NOMO-1 treated with dmso at 0.1 percent for 144 hours (cell line): Measurements from ENCODE around the gene NUB1.
A peak's percentile ranks its signal among the peaks of the same experiment; 100 is the strongest.

Source experiments
- DNase-seq: peaks from one replicate; lab custom pipeline; 2025; ENCODE audit not compliant: unreplicated experiment; lab: John Stamatoyannopoulos, UW

The NUB1 gene

DNA sequence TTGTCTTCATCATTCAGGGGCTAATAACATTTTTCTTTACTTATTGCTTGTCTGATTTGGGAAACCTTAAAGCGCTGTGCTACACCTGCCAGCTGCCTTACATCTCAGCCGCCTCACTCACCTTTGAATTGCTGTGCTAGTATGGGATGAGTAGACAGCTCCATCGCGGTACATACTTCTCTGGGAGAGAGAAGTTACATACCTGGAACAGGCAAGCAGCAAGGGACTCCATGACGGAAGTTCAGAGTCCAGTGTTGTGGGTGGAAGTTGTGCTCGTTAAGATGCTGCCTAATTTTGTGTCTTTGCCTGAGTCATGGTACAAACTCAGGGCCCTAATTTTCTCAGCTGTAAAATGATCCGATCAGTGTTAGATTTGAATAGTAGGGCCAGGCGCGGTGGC is 1.9 kb downstream of the NUB1 start:
- no peak for DNase-seq

GRCh38 chr7:151345576-151346469 is 4.2 kb downstream of the NUB1 start:
- no peak for DNase-seq

- DNase-seq, result no peak
These were observed 4.8 kb downstream of the NUB1 start for GRCh38 chr7:151346470-151346769.

DNA sequence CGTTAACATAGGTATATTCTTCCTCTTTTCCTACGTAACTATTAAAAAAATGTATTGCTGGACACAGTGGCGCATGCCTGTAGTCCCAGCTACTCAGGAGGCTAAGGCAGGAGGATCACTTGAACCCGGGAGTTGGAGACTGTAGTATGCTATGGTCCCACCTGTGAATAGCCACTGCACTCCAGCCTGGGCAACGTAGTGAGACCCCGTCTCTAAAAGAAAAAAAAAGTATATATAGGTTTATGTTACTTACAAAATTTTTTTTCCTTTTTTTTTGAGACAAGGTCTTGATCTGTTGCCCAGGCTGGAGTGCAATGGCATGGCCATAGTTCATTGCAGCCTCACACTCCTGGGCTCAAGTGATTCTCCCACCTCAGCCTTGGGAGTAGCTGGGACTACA is 5.6 kb downstream of the NUB1 start:
- DNase-seq, result no peak

DNA sequence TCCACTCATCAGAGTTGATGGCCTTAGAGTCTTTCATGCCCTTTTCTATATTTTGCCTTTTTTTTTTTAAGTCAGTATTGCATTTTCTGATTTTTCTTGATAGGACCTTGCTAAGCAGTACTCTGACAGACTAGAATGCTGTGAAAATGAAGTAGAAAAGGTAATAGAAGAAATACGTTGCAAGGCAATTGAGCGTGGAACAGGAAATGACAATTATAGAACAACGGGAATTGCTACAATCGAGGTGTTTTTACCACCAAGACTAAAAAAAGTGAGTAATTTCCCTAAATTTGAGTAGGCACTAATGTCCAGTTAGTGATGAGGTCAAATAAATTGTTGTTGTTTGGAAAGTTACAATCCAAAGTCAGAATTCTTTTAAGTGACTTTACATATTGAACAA is 7.4 kb downstream of the NUB1 start:
- no peak for DNase-seq

DNA sequence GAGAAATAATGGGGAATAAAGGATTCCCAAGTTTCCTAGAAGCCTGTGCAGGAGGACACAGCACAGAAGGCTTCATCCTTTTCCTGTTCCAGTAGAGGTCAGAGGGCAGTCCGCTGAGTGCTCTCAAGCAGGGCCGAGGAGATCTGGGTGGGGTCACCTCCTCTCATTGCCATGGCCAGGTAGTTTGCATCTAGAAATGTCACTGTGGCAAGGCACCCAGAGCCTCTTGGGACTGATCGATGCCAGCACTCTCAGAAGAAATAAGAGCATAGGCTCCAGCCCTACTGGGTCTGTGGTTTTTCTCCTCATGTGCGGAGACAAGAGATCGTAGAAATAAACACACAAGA is 7.9 kb downstream of the NUB1 start:
- DNase-seq, result no peak

DNA sequence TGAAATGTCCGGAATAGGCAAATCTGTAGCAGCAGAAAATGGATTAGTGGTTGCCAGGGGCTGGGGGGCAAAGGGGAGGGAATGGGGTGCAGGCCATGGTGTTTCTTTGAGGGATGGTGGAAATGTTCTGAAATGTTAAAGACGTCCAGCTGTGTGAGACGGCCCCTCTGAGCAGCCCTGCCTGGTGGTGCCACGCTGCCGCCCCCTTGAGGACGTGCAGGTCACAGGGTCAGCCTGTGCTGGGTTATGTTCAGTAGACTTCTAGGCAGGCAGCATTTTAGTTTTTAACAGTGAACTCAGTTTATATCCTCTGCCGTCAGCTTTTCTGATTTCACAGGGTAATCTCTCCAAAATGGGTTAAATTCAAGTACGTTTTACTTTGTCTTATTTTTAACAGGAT is 9.4 kb downstream of the NUB1 start:
- DNase-seq, result no peak

GRCh38 chr7:151351967-151352366 is 10.4 kb downstream of the NUB1 start:
- no peak for DNase-seq

GRCh38 chr7:151352512-151352911 is 10.9 kb downstream of the NUB1 start:
- DNase-seq, result no peak

- no peak for DNase-seq
These were observed 19.8 kb downstream of the NUB1 start for GRCh38 chr7:151361193-151361959.

DNA sequence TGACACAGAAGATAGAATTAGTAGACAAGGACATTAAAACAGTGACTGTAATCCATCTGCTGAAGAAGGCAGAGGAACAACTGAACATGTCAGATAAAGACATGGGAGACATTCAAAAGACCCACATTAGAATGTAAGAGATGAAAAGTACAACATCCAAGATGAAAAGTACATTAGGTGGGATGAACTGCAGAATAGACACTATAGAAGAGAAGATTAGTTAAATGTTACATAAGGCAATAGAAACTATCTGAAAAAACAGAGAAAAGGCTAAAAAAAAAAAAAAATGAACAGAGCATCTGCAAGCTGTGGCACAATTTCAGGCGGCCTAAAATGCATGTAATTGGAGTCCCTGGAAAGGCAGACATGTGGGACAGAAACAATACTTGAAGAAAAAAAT is 21.6 kb downstream of the NUB1 start:
- DNase-seq, result no peak

GRCh38 chr7:151366166-151366879 is 24.7 kb downstream of the NUB1 start:
- no peak for DNase-seq

DNA sequence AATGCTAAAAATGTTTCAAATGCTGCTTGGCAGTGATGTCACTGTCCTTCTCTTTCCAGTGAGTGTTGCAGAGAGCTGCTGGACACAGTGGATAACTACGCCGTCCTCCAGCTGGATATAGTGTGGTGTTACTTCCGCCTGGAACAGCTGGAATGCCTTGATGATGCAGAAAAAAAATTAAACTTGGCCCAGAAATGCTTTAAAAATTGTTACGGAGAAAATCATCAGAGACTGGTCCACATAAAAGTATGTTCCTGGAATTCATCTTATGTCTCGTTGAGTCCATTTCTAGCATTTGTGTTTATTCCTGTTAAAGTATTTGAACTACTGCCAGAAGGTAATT is 25.2 kb downstream of the NUB1 start:
- DNase-seq, result no peak

DNA sequence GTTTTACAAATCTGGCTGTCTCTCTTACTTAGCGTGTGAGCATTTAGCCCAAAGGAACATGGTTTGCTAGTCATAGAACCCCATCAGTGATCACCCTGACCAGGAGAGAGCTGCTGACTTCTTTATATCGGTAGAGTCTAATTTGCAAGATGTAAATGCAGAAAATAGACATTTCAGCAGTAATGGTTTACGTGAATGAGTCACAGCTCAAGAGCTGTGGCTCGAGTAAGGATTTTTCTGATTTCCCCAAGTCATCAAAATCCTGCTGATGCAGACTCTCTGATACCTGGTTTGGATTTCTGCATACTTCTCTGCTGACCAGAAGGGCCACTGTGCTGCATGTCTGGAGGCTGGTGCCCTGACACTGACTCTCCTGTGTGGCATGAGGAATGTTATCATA is 25.7 kb downstream of the NUB1 start:
- no peak for DNase-seq

DNA sequence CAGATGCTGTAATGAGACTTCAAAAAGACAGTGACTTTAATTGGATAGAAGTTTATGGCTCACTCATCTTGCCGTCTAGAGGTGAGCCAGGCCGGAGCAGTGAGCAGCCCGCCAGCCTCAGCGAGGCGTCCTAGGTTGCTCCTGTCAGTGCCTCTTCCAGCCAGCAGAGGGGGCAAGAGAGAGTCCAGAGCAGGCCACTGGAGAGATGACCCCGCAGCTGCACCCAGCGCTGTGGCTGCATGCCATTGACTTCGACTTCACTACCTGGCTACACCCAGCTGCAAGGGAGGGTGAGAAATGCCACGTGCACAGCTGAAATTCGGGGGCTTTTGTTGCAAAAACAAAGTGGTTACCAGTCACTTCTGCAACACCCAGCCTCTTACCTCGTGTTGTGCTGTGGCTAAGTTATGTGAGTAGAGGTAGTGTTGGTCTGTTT is 26.5 kb downstream of the NUB1 start:
- DNase-seq, result peak; percentile 35

DNA sequence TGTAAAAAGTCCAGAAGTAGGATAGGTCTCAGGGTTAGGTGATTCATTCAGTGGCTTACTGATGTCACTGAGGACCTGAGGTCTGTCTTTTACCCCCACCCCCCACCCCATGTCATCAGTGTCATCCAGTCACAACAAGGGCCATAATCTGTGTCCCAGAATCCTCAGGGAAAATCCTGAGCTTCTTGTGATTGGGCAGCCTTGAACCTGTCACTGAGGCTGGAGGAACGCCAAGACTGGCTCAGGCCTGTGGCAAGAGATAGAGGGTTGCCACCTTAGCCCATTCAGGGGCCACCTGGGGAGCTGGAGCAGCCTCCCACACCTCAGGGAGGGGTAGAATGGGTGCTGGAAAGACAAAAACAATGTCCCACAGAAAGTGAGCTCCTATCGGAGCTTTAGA is 29.7 kb downstream of the NUB1 start:
- no peak for DNase-seq

- DNase-seq, result no peak
These were observed 31.1 kb downstream of the NUB1 start for GRCh38 chr7:151372612-151373265.

DNA sequence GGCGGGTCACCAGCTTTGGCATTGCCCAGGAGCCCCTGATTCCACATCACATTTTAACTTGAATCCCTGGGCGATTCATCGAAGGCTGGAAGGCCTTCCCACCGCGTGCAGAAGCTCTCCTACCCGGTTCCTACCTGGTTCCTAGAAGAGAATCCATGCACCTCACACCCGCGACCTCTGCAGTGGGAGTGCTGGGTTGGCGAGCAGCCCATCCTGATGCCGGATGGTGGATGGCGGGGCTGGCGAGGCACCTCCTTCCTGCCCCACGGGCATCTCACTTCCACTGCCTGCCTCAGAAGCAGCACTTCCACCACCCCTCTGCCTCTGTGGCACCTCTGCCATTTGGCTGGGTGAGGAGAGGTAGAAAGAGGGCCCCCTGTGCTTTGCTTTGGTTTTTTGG is 32.0 kb downstream of the NUB1 start:
- DNase-seq, result no peak

GRCh38 chr7:151374139-151374538 is 32.5 kb downstream of the NUB1 start:
- no peak for DNase-seq

DNA sequence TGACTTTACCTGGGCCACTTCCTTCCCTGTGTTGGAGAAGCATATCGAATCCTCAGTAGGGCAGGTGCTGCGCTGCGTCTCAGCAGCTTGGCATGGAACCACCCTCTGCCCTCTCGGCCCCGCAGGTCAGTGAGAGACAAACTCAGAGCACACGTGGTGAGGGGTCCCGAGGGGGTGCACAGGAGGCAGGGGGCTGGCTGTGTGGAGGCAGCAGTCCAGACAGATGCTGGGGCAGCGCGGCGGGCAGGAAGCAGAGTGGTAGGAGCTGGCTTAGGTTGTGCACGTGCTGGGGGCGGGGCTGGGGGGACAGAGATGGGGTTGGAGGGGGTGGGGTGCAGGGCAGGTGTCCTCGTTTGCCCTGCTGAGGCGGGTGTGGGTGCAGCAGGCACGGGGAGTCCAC is 33.1 kb downstream of the NUB1 start:
- DNase-seq, result no peak

DNA sequence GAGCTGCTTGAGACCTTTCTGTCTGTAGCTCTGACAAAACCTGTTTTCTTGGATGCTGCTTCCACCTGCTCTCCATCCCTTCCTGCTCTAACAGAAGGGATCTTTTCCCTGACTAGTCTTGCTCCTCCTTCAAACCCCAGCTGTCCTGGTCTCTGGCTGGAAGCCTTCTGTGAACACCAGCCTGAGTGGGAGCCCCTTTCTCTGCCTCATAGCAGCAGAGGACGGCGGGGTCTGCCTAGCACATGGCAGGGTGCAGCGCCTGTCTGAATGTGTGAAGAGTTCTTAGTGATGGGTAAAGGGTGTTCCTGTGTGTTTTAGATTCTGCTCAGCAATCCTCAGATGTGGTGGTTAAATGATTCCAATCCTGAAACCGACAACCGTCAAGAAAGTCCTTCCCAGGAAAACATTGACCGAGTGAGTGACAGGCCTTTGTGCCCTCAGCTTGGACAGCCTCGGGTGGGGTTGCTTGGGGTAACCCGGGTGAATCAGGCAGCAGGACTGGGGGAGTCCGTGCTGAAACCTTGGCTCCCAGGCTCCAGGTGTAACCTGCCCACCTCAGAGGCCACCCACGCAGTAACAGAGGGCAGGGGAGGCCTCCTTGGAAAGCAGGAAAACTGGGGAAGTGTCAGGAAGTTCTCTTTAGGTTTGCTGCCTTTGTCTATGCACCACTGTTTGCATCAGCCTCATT is 34.1 kb downstream of the NUB1 start:
- no peak for DNase-seq
